Measurements from ENCODE around the gene IL1RN. TPM values are rescaled to one million over a fixed set of nuclear protein-coding genes. Genes with fewer than 3 reads are reported as not detected.

The IL1RN gene
- total and polyA plus RNA-seq, 9 donors = 0.22 to 4.0 (median 0.60) TPM

- DNase-seq = no peak
- Histone ChIP-seq H3K9me3 (replicated peaks; ENCODE audit: control insufficient read depth, low read depth, low read length) (no peaks in the 10 kb centered on the region), H3K4me3 (ENCODE audit: low read length) (no peak overlapping the region), H3K27ac (ENCODE audit: low read length) (no peak overlapping the region), H3K27me3 (ENCODE audit: control insufficient read depth, insufficient read depth, low read length) (no peaks in the 10 kb centered on the region), H3K4me1 (ENCODE audit: control insufficient read depth, insufficient read depth, low read length) (peaks cover 3% of the 10 kb centered on the region), H3K36me3 (ENCODE audit: control insufficient read depth, insufficient read depth, low read length) (no peaks in the 10 kb centered on the region)
- WGBS (ENCODE audit: insufficient coverage) = 62% methylated on average over 9 of the region's 10 CpGs
Observed at GRCh38 chr2:113164930-113165585, 37.7 kb downstream of the IL1RN start.

DNA sequence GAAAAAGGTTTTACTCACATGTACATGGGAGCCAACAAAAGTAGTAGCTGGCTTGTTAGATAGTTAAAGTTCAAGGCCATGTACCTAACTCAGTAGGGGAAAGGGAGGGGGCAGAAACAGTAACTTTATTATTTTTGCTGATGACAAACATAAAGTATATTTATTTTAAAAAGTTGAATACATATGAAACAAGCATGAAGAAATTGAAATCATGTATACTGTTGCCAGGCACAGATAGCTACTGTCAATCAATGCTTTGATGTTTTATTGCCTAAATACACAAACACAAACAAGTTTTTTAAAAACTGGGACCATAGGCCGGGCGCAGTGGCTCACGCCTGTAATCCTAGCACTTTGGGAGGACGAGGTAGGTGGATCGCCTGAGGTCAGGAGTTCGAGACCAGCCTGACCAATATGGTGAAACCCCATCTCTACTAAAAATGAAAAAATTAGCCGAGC is 38.8 kb downstream of the IL1RN start:
- H3K27ac ChIP-seq (ENCODE audit: low read length) = no peak overlapping the region

GRCh38 chr2:113167115-113167932 is 39.9 kb downstream of the IL1RN start:
- no peaks in the 10 kb centered on the region for H3K36me3 ChIP-seq (ENCODE audit: control insufficient read depth, insufficient read depth, low read length)
- 42% methylated on average over 5 of the region's 12 CpGs for WGBS (ENCODE audit: insufficient coverage)
- no peak overlapping the region for H3K4me3 ChIP-seq (ENCODE audit: low read length)
- H3K27ac ChIP-seq (ENCODE audit: low read length) = no peak overlapping the region
- H3K9me3 ChIP-seq (replicated peaks; ENCODE audit: control insufficient read depth, low read depth, low read length) = no peaks in the 10 kb centered on the region
- no peaks in the 10 kb centered on the region for H3K27me3 ChIP-seq (ENCODE audit: control insufficient read depth, insufficient read depth, low read length)
- peaks cover 3% of the 10 kb centered on the region for H3K4me1 ChIP-seq (ENCODE audit: control insufficient read depth, insufficient read depth, low read length)
- no peak for DNase-seq

More for the DNA sequence above, 38.8 kb downstream of the IL1RN start:
- peaks cover 3% of the 10 kb centered on the region for H3K4me1 ChIP-seq (ENCODE audit: control insufficient read depth, insufficient read depth, low read length)
- WGBS (ENCODE audit: insufficient coverage) = 80% methylated on average over 1 of the region's 7 CpGs
- no peaks in the 10 kb centered on the region for H3K9me3 ChIP-seq (replicated peaks; ENCODE audit: control insufficient read depth, low read depth, low read length)
- H3K36me3 ChIP-seq (ENCODE audit: control insufficient read depth, insufficient read depth, low read length) = no peaks in the 10 kb centered on the region
- no peak for DNase-seq
- no peaks in the 10 kb centered on the region for H3K27me3 ChIP-seq (ENCODE audit: control insufficient read depth, insufficient read depth, low read length)
- no peak overlapping the region for H3K4me3 ChIP-seq (ENCODE audit: low read length)

DNA sequence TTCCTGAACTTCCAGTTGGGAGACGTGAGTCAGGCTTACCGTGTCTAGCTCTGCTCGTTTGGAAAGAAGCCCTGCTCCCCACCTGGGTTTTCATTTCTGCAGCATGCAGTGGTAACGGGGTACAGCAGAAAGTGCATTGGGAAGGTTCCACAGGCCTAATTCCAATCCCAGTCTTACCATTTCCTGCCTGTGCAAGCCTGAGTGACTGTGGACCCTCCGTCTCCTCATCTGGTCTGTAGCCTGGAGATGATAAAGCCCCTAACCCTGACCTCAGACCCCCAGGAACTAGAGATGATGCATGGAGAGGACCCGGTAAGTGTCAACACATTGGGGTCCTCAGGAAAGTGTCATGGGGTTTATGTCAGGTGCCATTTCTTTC is 40.6 kb downstream of the IL1RN start:
- H3K27me3 ChIP-seq (ENCODE audit: control insufficient read depth, insufficient read depth, low read length) = no peaks in the 10 kb centered on the region
- peaks cover 3% of the 10 kb centered on the region for H3K4me1 ChIP-seq (ENCODE audit: control insufficient read depth, insufficient read depth, low read length)
- H3K27ac ChIP-seq (ENCODE audit: low read length) = no peak overlapping the region
- no peaks in the 10 kb centered on the region for H3K9me3 ChIP-seq (replicated peaks; ENCODE audit: control insufficient read depth, low read depth, low read length)
- no peak for DNase-seq
- 62% methylated on average over 3 of the region's 6 CpGs for WGBS (ENCODE audit: insufficient coverage)
- H3K4me3 ChIP-seq (ENCODE audit: low read length) = no peak overlapping the region
- no peaks in the 10 kb centered on the region for H3K36me3 ChIP-seq (ENCODE audit: control insufficient read depth, insufficient read depth, low read length)

GRCh38 chr2:113169002-113169530 is 41.7 kb downstream of the IL1RN start:
- no peaks in the 10 kb centered on the region for H3K9me3 ChIP-seq (replicated peaks; ENCODE audit: control insufficient read depth, low read depth, low read length)
- WGBS (ENCODE audit: insufficient coverage) = 93% methylated on average over 8 of the region's 8 CpGs
- H3K27me3 ChIP-seq (ENCODE audit: control insufficient read depth, insufficient read depth, low read length) = no peaks in the 10 kb centered on the region
- H3K4me3 ChIP-seq (ENCODE audit: low read length) = no peak overlapping the region
- no peak for DNase-seq
- no peak overlapping the region for H3K27ac ChIP-seq (ENCODE audit: low read length)
- peaks cover 3% of the 10 kb centered on the region for H3K4me1 ChIP-seq (ENCODE audit: control insufficient read depth, insufficient read depth, low read length)
- H3K36me3 ChIP-seq (ENCODE audit: control insufficient read depth, insufficient read depth, low read length) = no peaks in the 10 kb centered on the region

GRCh38 chr2:113169586-113169985 is 42.2 kb downstream of the IL1RN start:
- Histone ChIP-seq H3K27ac (ENCODE audit: low read length) (no peak overlapping the region), H3K4me3 (ENCODE audit: low read length) (no peak overlapping the region), H3K36me3 (ENCODE audit: control insufficient read depth, insufficient read depth, low read length) (no peaks in the 10 kb centered on the region), H3K4me1 (ENCODE audit: control insufficient read depth, insufficient read depth, low read length) (peaks cover 3% of the 10 kb centered on the region), H3K9me3 (replicated peaks; ENCODE audit: control insufficient read depth, low read depth, low read length) (no peaks in the 10 kb centered on the region), H3K27me3 (ENCODE audit: control insufficient read depth, insufficient read depth, low read length) (no peaks in the 10 kb centered on the region)
- WGBS (ENCODE audit: insufficient coverage) = 60% methylated on average over 2 of the region's 3 CpGs
- DNase-seq = no peak

GRCh38 chr2:113171334-113172075 is 44.1 kb downstream of the IL1RN start:
- no peak for DNase-seq
- no peaks in the 10 kb centered on the region for H3K36me3 ChIP-seq (ENCODE audit: control insufficient read depth, insufficient read depth, low read length)
- H3K9me3 ChIP-seq (replicated peaks; ENCODE audit: control insufficient read depth, low read depth, low read length) = no peaks in the 10 kb centered on the region
- 82% methylated on average over 4 of the region's 8 CpGs for WGBS (ENCODE audit: insufficient coverage)
- no peak overlapping the region for H3K4me3 ChIP-seq (ENCODE audit: low read length)
- H3K27ac ChIP-seq (ENCODE audit: low read length) = no peak overlapping the region
- no peaks in the 10 kb centered on the region for H3K27me3 ChIP-seq (ENCODE audit: control insufficient read depth, insufficient read depth, low read length)
- peaks cover 3% of the 10 kb centered on the region for H3K4me1 ChIP-seq (ENCODE audit: control insufficient read depth, insufficient read depth, low read length)

- Histone ChIP-seq H3K4me3 (ENCODE audit: low read length) (no peak overlapping the region), H3K36me3 (ENCODE audit: control insufficient read depth, insufficient read depth, low read length) (no peaks in the 10 kb centered on the region), H3K27ac (ENCODE audit: low read length) (no peak overlapping the region), H3K4me1 (ENCODE audit: control insufficient read depth, insufficient read depth, low read length) (no peaks in the 10 kb centered on the region), H3K9me3 (replicated peaks; ENCODE audit: control insufficient read depth, low read depth, low read length) (no peaks in the 10 kb centered on the region), H3K27me3 (ENCODE audit: control insufficient read depth, insufficient read depth, low read length) (no peaks in the 10 kb centered on the region)
- WGBS (ENCODE audit: insufficient coverage) = 86% methylated on average over 13 of the region's 16 CpGs
- DNase-seq = no peak
Observed at GRCh38 chr2:113172721-113173541, 45.5 kb downstream of the IL1RN start.

GRCh38 chr2:113173542-113174375 is 46.4 kb downstream of the IL1RN start, which contains the start of gene PSD4:
TSS of gene PSD4 (plus strand) at chr2:113173971. CDS start at chr2:113182457, 8,486 bp downstream.
- Histone ChIP-seq H3K4me3 (ENCODE audit: low read length) (peak within 1 kb of the TSS; percentile 11), H3K36me3 (ENCODE audit: control insufficient read depth, insufficient read depth, low read length) (no peaks in the 10 kb centered on the region), H3K27ac (ENCODE audit: low read length) (no peak within 1 kb of the TSS), H3K4me1 (ENCODE audit: control insufficient read depth, insufficient read depth, low read length) (no peaks in the 10 kb centered on the region), H3K27me3 (ENCODE audit: control insufficient read depth, insufficient read depth, low read length) (no peaks in the 10 kb centered on the region), H3K9me3 (replicated peaks; ENCODE audit: control insufficient read depth, low read depth, low read length) (no peaks in the 10 kb centered on the region)
- DNase-seq = peak; percentile 40
- 54% methylated on average over 12 of the region's 14 CpGs for WGBS (ENCODE audit: insufficient coverage)
